HG02623 (cell line): Measurements from ENCODE around the gene ITLN1.

Experiments used
- ATAC-seq: cut with Tn5 transposase; IDR thresholded peaks from one replicate; pipeline ENCODE4 v1.9.1; 2021; ENCODE audit warnings: moderate library complexity; ENCODE audit not compliant: unreplicated experiment

Gene ITLN1

DNA sequence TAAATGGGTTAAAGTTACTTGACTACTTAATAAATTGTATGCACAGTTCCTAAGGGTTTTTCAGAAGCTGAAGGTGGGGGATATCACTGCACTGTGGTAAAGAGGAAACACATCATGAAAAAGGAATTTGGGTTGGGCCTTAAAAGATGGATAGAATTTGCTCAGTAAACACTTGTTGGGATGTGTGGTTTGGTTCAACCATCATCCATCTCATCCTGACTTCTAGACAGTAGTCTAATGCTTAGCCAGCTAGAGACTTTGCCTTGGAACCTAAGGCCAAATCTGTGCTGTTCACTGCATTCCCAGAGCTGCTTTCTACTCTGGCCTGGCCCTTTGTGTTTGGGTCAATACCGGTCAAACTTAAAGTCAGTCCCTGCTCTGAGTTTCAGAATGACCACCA, 58.4 kb downstream of the ITLN1 start:
- no peak for ATAC-seq
